SIG-M5 (cell line): ENCODE results near the gene TNFSF12.
A peak's percentile ranks its signal among the peaks of the same experiment; 100 is the strongest.
"Not testable (repeated sequence)": the region's sequence is repeated elsewhere in the genome, so short reads cannot be mapped to it uniquely, and the experiment has no call there.

Experiments
- DNase-seq: peaks from one replicate; lab custom pipeline; 2025; lab: John Stamatoyannopoulos, UW

The TNFSF12 gene

DNA sequence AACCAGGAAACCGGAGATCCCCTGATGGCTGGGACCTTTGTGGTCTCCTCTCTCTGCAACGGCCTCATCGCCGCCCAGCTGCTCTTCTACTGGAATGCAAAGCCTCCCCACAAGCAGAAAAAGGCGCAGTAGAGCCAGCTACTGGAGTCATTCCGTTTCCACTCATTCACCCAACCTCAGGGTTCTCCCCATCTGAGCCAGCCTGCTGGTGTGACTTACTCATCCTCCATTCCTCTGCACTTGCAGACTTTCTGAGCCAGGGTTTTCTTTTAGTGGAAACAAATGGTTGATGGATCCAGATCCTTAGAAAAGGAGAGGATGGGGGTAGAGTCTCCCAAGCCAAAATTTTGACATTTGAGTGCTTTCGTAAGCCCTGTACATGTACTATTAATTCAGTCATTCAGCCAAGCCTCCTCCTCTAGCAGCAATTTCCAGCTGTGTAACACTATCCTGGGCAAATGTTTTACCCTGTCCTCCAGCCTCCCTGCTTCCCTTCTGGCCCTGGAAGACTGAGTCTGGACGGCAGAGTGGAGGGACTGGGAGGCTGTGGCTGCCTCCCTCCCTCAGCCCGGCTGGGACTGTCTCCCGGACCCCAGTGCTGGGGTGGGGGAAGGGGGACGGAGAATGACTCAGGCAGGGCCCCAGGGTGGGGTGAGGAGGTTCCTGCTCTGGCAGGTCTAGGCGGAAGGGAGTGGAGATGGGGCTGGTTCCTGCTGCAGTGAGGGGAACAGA, 38.7 kb downstream of the TNFSF12 start:
- peak; percentile 51 for DNase-seq

DNA sequence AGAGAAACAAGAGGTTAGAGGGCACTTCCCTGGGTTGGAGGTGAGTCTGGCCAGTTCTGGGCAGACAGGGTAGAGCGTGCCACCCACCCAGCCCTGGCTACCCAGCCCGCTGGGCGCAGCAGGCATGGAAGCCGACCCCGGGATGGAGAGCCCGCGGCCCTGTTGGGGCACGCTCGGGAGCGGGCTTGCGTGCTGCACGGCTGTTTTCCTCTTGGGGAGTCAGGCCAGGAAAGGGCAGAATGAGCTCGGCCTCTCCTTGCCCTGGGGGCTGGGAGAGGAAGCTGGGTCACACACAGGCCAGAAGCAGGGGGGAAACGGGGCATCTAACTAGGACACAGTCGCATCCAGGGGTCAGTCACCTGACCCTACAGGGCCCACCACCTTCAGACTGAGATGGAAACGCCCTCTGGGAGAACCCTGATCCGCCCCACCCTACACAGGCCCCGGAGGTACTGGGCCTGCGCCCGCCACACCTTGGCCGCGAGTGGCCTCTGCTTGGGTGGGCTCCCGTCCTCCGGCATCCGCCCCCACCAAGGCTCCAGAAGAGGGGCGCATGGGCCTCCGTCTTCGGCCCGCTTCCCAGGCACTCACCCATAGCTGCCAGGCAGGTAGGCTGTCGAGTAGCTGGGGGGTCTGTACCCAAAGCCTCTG, 39.8 kb downstream of the TNFSF12 start:
- no peak for DNase-seq

DNA sequence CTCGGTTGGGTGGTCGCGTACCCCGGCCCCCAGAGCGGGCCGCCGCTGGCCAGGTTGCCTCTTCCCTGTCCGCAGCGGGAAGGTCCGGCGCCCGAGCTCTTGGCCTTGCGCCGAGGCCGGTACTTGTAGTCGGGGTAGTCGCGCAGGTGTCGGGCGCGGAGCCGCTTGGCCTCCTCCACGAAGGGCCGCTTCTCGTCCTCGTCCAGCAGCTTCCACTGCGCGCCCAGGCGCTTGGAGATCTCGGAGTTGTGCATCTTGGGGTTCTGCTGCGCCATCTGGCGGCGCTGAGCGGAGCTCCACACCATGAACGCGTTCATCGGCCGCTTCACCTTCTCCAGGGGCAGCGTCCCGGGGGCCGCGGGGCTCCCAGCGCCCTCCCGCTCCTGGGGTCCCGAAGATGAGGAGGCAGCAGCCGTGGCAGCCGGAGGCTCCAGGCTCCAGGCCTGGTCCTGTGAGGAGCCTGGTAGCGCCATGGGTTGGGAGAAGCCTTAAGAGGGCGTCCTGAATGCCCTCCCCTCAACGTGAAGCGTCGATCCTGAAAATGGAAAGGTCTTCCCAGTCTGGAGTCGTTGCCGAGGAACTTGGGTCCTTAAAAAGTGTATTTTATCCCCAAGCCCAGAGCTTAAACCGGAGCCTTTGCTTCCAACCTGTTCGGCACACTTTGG, 40.5 kb downstream of the TNFSF12 start:
- DNase-seq: no peak

DNA sequence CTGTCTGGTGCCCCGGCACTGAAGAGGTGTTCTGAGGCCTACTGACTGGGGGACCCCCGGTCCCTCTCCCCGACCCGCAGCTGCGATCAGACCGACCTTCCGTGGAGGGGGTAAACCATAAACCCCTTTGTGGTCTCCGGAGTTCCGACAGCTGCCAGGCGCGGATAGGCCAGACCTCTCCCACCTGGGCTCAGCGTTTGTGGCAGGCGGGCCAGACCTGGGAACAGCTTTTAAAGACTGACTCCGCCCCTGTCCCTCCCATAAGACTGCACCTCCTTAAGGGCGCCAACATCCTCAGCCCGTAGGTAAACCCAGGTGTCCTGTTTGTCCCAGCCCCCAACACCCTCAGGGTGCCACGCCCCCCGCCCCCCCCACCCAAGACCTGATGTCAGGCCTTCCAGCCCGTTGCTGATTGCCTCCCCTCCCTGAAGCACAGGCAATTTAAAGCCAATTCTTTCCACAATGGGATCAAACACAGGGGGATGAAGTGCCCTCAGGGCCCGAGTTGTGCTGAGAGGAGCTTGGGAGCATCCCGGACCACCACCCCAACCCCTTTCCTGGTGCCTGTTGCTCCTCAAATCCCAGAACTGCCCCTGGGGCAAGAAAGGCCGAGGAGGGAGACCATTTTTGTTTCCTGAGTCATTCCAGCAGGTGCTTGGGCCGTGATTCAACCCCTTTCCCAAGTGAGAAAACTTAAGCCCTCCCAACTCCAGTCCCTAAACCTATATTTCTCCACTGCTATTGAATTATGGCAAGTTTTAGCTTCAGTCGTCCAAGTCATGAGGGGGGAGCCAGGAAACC, 41.2 kb downstream of the TNFSF12 start, which contains the start of gene SOX15:
TSS of gene SOX15 (minus strand) at position 204 of the 801 bp plus-strand sequence. CDS start 418 bp downstream, outside the sequence.
- DNase-seq: no peak

DNA sequence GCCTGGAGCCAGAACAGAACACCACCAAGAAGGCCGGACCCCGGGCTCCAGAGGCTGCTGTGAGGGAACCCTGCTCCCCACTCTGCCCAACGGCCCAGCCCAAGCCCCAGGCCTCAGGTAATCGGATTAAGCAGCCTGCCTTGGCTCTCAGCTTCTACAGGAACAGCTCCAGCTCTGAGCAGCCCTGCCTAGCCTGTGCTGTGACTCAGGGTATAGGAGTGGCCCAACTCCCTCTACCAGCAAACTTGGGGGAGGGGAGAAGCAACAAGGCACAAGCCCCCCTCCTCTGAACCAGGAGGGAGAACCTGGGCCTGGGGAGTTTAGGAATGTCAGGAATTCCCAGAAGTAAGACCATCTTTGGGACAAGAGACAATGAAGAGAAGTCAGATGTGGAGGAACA, 41.9 kb downstream of the TNFSF12 start:
- DNase-seq: no peak

DNA sequence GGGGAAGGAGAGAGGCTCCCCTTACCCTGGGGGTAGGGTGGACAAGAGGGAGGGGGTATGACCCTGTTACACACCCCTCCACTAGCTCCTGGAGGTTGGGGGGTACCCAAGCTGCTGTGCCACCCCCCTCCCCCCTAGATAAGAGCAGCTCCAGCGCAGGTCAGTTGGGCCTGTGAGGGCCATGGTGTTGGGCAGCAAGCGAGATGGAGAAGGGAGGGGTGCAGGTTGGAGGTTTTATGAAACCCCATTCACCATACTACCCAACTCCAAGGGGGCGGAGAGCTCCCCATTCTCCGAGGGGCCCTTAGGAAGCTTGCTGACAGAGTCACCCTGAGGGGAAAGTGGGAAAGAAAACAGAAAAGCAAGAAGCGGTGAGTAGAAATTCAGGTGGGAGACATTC, 42.7 kb downstream of the TNFSF12 start:
- no peak for DNase-seq

DNA sequence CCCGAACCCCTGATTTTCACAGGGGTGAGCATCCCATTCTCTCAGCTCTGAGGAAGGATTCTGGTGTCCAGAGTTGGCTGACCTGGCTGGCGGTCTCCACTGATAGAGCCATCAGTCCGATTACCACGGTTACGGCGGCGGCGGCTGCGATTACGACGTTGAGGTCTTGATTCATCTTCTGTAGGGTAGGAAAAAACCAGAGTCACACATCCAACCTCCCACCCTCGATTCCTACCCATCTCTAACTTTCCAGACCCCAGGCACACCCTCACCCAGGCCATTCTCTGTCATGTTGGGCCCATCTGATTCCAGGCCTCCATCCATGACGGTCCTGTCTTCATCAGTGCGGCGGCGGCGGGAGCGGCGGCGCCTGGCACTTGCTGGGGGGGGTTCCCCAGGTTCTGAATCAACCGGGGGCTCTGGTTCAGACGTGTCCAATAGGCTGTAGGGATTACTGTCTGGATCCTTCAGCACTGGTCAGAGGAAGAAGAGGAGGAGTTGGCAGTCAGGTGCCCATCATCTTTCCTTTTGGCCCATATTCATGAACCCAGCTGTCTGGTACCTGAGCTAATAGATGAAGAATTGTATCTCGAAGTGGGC, 43.7 kb downstream of the TNFSF12 start:
- no peak for DNase-seq

DNA sequence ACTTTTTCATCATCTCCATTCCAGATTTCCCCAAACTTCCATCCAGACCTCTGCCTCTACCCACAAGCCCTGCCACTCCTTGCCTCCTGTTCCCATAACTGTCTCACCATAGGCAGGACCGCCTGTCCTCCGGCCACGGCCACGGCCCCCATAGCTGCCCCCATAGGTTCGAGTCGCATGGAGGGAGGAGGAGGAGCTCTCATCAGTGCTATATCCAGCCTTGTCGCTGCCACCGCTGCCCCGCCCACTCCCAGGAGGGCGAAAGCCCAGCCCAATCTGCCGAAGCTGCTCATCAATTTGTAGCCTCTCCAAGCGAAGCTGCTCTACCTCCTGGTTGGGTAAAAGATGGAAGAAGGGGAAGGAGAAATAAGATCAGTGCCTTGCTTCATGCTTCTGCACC, 44.4 kb downstream of the TNFSF12 start:
- DNase-seq: no peak

DNA sequence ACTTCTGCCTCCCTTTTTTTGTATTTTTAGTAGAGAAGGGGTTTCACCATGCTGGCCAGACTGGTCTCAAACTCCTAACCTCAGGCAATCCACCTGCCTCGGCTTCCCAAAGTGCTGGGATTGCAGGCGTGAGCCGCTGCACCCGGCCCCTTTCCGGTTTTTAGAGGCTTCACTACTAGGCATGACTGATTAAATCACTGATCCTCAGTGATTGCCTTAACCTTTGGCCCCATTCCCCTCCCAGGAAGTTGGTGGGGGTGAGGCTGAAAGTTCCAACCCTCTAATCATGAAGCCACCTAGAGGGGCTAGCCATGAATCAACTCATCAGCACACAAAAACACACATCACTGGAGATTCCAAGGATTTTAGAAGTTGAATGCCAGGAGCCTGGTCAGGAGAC, 48.7 kb downstream of the TNFSF12 start:
- not testable (repeated sequence) for DNase-seq

DNA sequence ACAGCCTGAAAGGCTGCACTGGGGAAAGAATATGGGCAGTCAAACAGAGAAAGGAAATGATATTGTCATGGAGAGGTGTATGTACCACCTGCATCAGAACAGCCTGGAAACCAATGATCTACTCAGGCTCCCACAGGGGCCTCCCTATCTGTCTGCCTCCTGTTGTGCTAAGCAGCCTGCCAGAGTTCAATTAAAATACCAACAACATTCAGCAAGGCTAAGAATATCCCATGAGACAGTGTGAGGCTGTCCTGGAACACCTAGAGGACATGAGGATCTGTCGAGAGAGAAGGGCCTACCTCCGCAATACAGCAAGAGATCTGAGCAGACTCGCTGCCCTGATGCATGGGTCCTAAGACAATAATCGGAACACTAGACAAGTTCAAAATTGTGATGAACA, 57.4 kb downstream of the TNFSF12 start:
- no peak for DNase-seq
